Osteocyte (in vitro differentiated cells): Measurements from ENCODE around the gene SLC35F3. TPM values are rescaled to one million over a fixed set of nuclear protein-coding genes. Genes with fewer than 3 reads are reported as not detected.

Experiments
- DNase-seq: peaks from one replicate; pipeline ENCODE4 v3.0.0; 2021; ENCODE audit warnings: mixed read lengths; ENCODE audit not compliant: unreplicated experiment; ENCODE audit errors: extremely low spot score
- H3K27ac Mint-ChIP-seq: one replicate; pipeline ENCODE4 v1.8.0; 2021; ENCODE audit warnings: mild to moderate bottlenecking, mixed read lengths; ENCODE audit not compliant: unreplicated experiment
- H3K27me3 Mint-ChIP-seq: one replicate; pipeline ENCODE4 v1.8.0; 2021; ENCODE audit warnings: mixed read lengths; ENCODE audit not compliant: unreplicated experiment
- H3K36me3 Mint-ChIP-seq: one replicate; pipeline ENCODE4 v1.8.0; 2021; ENCODE audit warnings: mixed read lengths; ENCODE audit not compliant: unreplicated experiment
- H3K4me1 Mint-ChIP-seq: one replicate; pipeline ENCODE4 v1.8.0; 2021; ENCODE audit warnings: mixed read lengths; ENCODE audit not compliant: unreplicated experiment
- H3K4me3 Mint-ChIP-seq: one replicate; pipeline ENCODE4 v1.8.0; 2021; ENCODE audit warnings: mild to moderate bottlenecking, moderate library complexity, mixed read lengths; ENCODE audit not compliant: unreplicated experiment
- H3K9me3 Mint-ChIP-seq: one replicate; pipeline ENCODE4 v1.8.0; 2021; ENCODE audit warnings: mixed read lengths; ENCODE audit not compliant: unreplicated experiment
- CTCF ChIP-seq: fragments of 200-600 bp; sonication (generic); IDR thresholded peaks from 2 replicates; pipeline ENCODE4 v1.5.0; 2021; ENCODE audit warnings: antibody characterized with exemption, mild to moderate bottlenecking, moderate library complexity
- total RNA-seq: library from RNA; stranded (reverse); gene quantifications from 2 replicates; pipeline ENCODE4 v1.2.1, GENCODE V29; 2021

Gene SLC35F3
- total RNA-seq, 1 donor from 2014 or later, result not detected

GRCh38 chr1:233983811-233984210, 79.3 kb downstream of the SLC35F3 start:
- Mint-ChIP-seq H3K9me3 (no peaks in the 10 kb centered on the region), H3K27ac (no peak overlapping the region), H3K27me3 (no peaks in the 10 kb centered on the region), H3K36me3 (no peaks in the 10 kb centered on the region), H3K4me3 (no peak overlapping the region), H3K4me1 (no peaks in the 10 kb centered on the region)
- no peak for DNase-seq
- TF ChIP-seq CTCF, result no peak

- H3K4me3 Mint-ChIP-seq, result no peak overlapping the region
- H3K27me3 Mint-ChIP-seq, result no peaks in the 10 kb centered on the region
- no peaks in the 10 kb centered on the region for H3K4me1 Mint-ChIP-seq
- no peaks in the 10 kb centered on the region for H3K9me3 Mint-ChIP-seq
- H3K36me3 Mint-ChIP-seq, result no peaks in the 10 kb centered on the region
- DNase-seq, result no peak
- H3K27ac Mint-ChIP-seq, result no peak overlapping the region
- TF ChIP-seq CTCF, result no peak
These were observed 84.7 kb downstream of the SLC35F3 start for GRCh38 chr1:233988963-233989696.

GRCh38 chr1:233990486-233990885, 86.0 kb downstream of the SLC35F3 start:
- Mint-ChIP-seq H3K27ac (no peak overlapping the region), H3K4me3 (no peak overlapping the region), H3K36me3 (no peaks in the 10 kb centered on the region), H3K4me1 (no peaks in the 10 kb centered on the region), H3K9me3 (no peaks in the 10 kb centered on the region), H3K27me3 (no peaks in the 10 kb centered on the region)
- TF ChIP-seq CTCF, result no peak
- DNase-seq, result no peak

GRCh38 chr1:233993651-233994050, 89.2 kb downstream of the SLC35F3 start:
- Mint-ChIP-seq H3K4me3 (no peak overlapping the region), H3K4me1 (no peaks in the 10 kb centered on the region), H3K9me3 (no peaks in the 10 kb centered on the region), H3K27ac (no peak overlapping the region), H3K27me3 (no peaks in the 10 kb centered on the region), H3K36me3 (no peaks in the 10 kb centered on the region)
- DNase-seq, result no peak
- no peak for TF ChIP-seq CTCF

GRCh38 chr1:233994112-233994511, 89.6 kb downstream of the SLC35F3 start:
- H3K27ac Mint-ChIP-seq, result no peak overlapping the region
- H3K27me3 Mint-ChIP-seq, result no peaks in the 10 kb centered on the region
- H3K36me3 Mint-ChIP-seq, result no peaks in the 10 kb centered on the region
- DNase-seq, result no peak
- no peaks in the 10 kb centered on the region for H3K9me3 Mint-ChIP-seq
- no peak for TF ChIP-seq CTCF
- no peak overlapping the region for H3K4me3 Mint-ChIP-seq
- no peaks in the 10 kb centered on the region for H3K4me1 Mint-ChIP-seq
